8988T (cell line): ENCODE measurements around the gene FYN.

Experiments used
- DNase-seq: peaks from one replicate; pipeline ENCODE4 v3.0.0; 2011

The FYN gene

GRCh38 chr6:111615916-111616612 is 257.2 kb downstream of the FYN start:
- no peak for DNase-seq

GRCh38 chr6:111614833-111615582 is 258.2 kb downstream of the FYN start:
- DNase-seq, result no peak

- DNase-seq, result no peak
These were observed 260.9 kb downstream of the FYN start for GRCh38 chr6:111612379-111612778.

- no peak for DNase-seq
These were observed 262.6 kb downstream of the FYN start for GRCh38 chr6:111610548-111611172.
